ENCODE data around the gene ZNF324B.
"Not testable (repeated sequence)": the region's sequence is repeated elsewhere in the genome, so short reads cannot be mapped to it uniquely, and the experiment has no call there.

The ZNF324B gene

GRCh38 chr19:58482372-58482771 is 30.9 kb downstream of the ZNF324B start:
- no peak for TF ChIP-seq CTCF (IDR thresholded peaks at IDR 0.05; ENCODE audit: low read depth, low read length, missing control alignments)
- H3K4me3 ChIP-seq (replicated peaks; ENCODE audit: low read depth, low read length): no peak overlapping the region

GRCh38 chr19:58483776-58484175 is 32.4 kb downstream of the ZNF324B start:
- DNase-seq (ENCODE audit: extremely low read depth, low read depth): no peak
- H3K4me3 ChIP-seq (replicated peaks; ENCODE audit: low read depth, low read length): no peak overlapping the region
- no peak for TF ChIP-seq CTCF (IDR thresholded peaks at IDR 0.05; ENCODE audit: low read depth, low read length, missing control alignments)

More at GRCh38 chr19:58482372-58482771, 30.9 kb downstream of the ZNF324B start:
- no peak for DNase-seq (ENCODE audit: extremely low read depth, low read depth)

- DNase-seq (ENCODE audit: extremely low read depth, low read depth); H3K4me3 ChIP-seq (replicated peaks; ENCODE audit: low read depth, low read length): not testable (repeated sequence)
These were observed 32.9 kb downstream of the ZNF324B start for GRCh38 chr19:58484349-58484748.

- TF ChIP-seq CTCF (IDR thresholded peaks at IDR 0.05; ENCODE audit: low read depth, low read length, missing control alignments): no peak
- H3K4me3 ChIP-seq (replicated peaks; ENCODE audit: low read depth, low read length): no peak overlapping the region
- no peak for DNase-seq (ENCODE audit: extremely low read depth, low read depth)
These were observed 40.0 kb downstream of the ZNF324B start for GRCh38 chr19:58491393-58491792.

GRCh38 chr19:58492265-58492664 is 40.8 kb downstream of the ZNF324B start:
- DNase-seq (ENCODE audit: extremely low read depth, low read depth): no peak
- no peak overlapping the region for H3K4me3 ChIP-seq (replicated peaks; ENCODE audit: low read depth, low read length)
- TF ChIP-seq CTCF (IDR thresholded peaks at IDR 0.05; ENCODE audit: low read depth, low read length, missing control alignments): no peak

- TF ChIP-seq CTCF (IDR thresholded peaks at IDR 0.05; ENCODE audit: low read depth, low read length, missing control alignments): no peak
- no peak for DNase-seq (ENCODE audit: extremely low read depth, low read depth)
- H3K4me3 ChIP-seq (replicated peaks; ENCODE audit: low read depth, low read length): peak overlapping the region; percentile 62
These were observed 46.3 kb downstream of the ZNF324B start for GRCh38 chr19:58497634-58498170.

GRCh38 chr19:58498316-58499020 is 47.0 kb downstream of the ZNF324B start:
- TF ChIP-seq CTCF (IDR thresholded peaks at IDR 0.05; ENCODE audit: low read depth, low read length, missing control alignments): no peak
- DNase-seq (ENCODE audit: extremely low read depth, low read depth): no peak
- peak overlapping the region; percentile 62 for H3K4me3 ChIP-seq (replicated peaks; ENCODE audit: low read depth, low read length)
